ENCODE data around the gene HS3ST6. TPM values are rescaled to one million over a fixed set of nuclear protein-coding genes. Genes with fewer than 3 reads are reported as not detected.
"Not testable (repeated sequence)": the region's sequence is repeated elsewhere in the genome, so short reads cannot be mapped to it uniquely, and the experiment has no call there.

HS3ST6 gene
- total RNA-seq, 1 donor from 2014 or later = not detected

- Histone ChIP-seq H3K36me3 (ENCODE audit: control insufficient read depth, insufficient read depth, low read length) (no peaks in the 10 kb centered on the region), H3K27me3 (ENCODE audit: control insufficient read depth, insufficient read depth, low read length) (peaks cover 2% of the 10 kb centered on the region), H3K4me3 (ENCODE audit: low read depth, low read length) (no peak overlapping the region)
- DNase-seq (ENCODE audit: low read depth) (peak; percentile 54), FAIRE-seq (peak; percentile 73)
- TF ChIP-seq CTCF (IDR thresholded peaks at IDR 0.05; ENCODE audit: insufficient read depth, low read length, severe bottlenecking) = peak; percentile 28
Observed at GRCh38 chr16:1899641-1900451, 18.4 kb downstream of the HS3ST6 start.

- not testable (repeated sequence) for H3K36me3 ChIP-seq (ENCODE audit: control insufficient read depth, insufficient read depth, low read length); H3K4me3 ChIP-seq (ENCODE audit: low read depth, low read length); FAIRE-seq; H3K27me3 ChIP-seq (ENCODE audit: control insufficient read depth, insufficient read depth, low read length); DNase-seq (ENCODE audit: low read depth)
Observed at GRCh38 chr16:1897692-1898091, 20.5 kb downstream of the HS3ST6 start.

GRCh38 chr16:1895949-1896675 is 22.1 kb downstream of the HS3ST6 start:
- FAIRE-seq = no peak
- peaks cover 1% of the 10 kb centered on the region for H3K27me3 ChIP-seq (ENCODE audit: control insufficient read depth, insufficient read depth, low read length)
- no peaks in the 10 kb centered on the region for H3K36me3 ChIP-seq (ENCODE audit: control insufficient read depth, insufficient read depth, low read length)
- H3K4me3 ChIP-seq (ENCODE audit: low read depth, low read length) = no peak overlapping the region
- TF ChIP-seq CTCF (IDR thresholded peaks at IDR 0.05; ENCODE audit: insufficient read depth, low read length, severe bottlenecking) = no peak
- no peak for DNase-seq (ENCODE audit: low read depth)

GRCh38 chr16:1895068-1895467 is 23.1 kb downstream of the HS3ST6 start:
- no peak for FAIRE-seq
- no peak for DNase-seq (ENCODE audit: low read depth)
- Histone ChIP-seq H3K4me3 (ENCODE audit: low read depth, low read length) (no peak overlapping the region), H3K36me3 (ENCODE audit: control insufficient read depth, insufficient read depth, low read length) (no peaks in the 10 kb centered on the region), H3K27me3 (ENCODE audit: control insufficient read depth, insufficient read depth, low read length) (peaks cover 2% of the 10 kb centered on the region)
- no peak for TF ChIP-seq CTCF (IDR thresholded peaks at IDR 0.05; ENCODE audit: insufficient read depth, low read length, severe bottlenecking)

- H3K36me3 ChIP-seq (ENCODE audit: control insufficient read depth, insufficient read depth, low read length) = no peaks in the 10 kb centered on the region
- FAIRE-seq (peak; percentile 32), DNase-seq (ENCODE audit: low read depth) (peak; percentile 47)
- no peak for TF ChIP-seq CTCF (IDR thresholded peaks at IDR 0.05; ENCODE audit: insufficient read depth, low read length, severe bottlenecking)
- peaks cover 5% of the 10 kb centered on the region for H3K27me3 ChIP-seq (ENCODE audit: control insufficient read depth, insufficient read depth, low read length)
- H3K4me3 ChIP-seq (ENCODE audit: low read depth, low read length) = no peak overlapping the region
Observed at GRCh38 chr16:1890708-1891050, 27.5 kb downstream of the HS3ST6 start.

- Histone ChIP-seq H3K36me3 (ENCODE audit: control insufficient read depth, insufficient read depth, low read length) (no peaks in the 10 kb centered on the region), H3K27me3 (ENCODE audit: control insufficient read depth, insufficient read depth, low read length) (peaks cover 5% of the 10 kb centered on the region), H3K4me3 (ENCODE audit: low read depth, low read length) (no peak overlapping the region)
- no peak for TF ChIP-seq CTCF (IDR thresholded peaks at IDR 0.05; ENCODE audit: insufficient read depth, low read length, severe bottlenecking)
- no peak for DNase-seq (ENCODE audit: low read depth)
- no peak for FAIRE-seq
Observed at GRCh38 chr16:1890024-1890707, 28.0 kb downstream of the HS3ST6 start.
